Measurements from ENCODE around the gene SLC13A3.

DNA sequence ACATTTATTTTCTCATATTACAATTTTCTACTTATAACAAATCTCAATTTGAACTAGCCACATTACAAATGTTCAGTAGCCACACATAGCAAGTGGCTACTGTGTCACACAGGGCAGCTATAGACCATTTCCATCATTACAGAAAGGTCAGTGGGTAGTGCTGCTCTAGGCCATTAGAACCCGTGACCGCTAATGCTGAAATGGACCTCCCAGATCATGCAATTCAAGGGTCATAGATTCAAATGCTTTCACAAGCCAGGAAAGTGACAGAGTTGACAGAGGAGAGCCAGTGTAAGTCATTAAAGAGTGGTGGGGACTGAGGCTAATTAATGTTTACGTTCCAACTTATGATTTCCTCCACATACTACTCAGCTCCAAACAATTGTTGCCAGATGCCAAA, 97.3 kb downstream of the SLC13A3 start:
- TF ChIP-seq EZH2 (IDR thresholded peaks at IDR 0.05) (no peak), FOXP2 (optimal IDR thresholded peaks at IDR 0.05; ENCODE audit: control extremely low read depth, extremely low read length, insufficient read depth) (no peak), POLR2AphosphoS5 (IDR thresholded peaks at IDR 0.05; ENCODE audit: borderline replicate concordance, low read depth, low read length) (no peak)

Measured in SK-N-MC (cell line).